Measurements from ENCODE around the gene LRRC10. TPM values are rescaled to one million over a fixed set of nuclear protein-coding genes. Genes with fewer than 3 reads are reported as not detected.

The LRRC10 gene, protein sequence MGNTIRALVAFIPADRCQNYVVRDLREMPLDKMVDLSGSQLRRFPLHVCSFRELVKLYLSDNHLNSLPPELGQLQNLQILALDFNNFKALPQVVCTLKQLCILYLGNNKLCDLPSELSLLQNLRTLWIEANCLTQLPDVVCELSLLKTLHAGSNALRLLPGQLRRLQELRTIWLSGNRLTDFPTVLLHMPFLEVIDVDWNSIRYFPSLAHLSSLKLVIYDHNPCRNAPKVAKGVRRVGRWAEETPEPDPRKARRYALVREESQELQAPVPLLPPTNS
- total RNA-seq = not detected in 2 replicates

- DNase-seq (ENCODE audit: extremely low read depth, low read depth, low spot score) = no peak
These were observed at the start of gene LRRC10 for GRCh38 chr12:69610729-69611128. Gene LRRC10 (minus strand): TSS chr12:69610907. CDS start chr12:69610838, 69 bp downstream.

GRCh38 chr12:69660164-69660863 is 49.6 kb upstream of the LRRC10 start:
- no peak for DNase-seq (ENCODE audit: extremely low read depth, low read depth, low spot score)

DNA sequence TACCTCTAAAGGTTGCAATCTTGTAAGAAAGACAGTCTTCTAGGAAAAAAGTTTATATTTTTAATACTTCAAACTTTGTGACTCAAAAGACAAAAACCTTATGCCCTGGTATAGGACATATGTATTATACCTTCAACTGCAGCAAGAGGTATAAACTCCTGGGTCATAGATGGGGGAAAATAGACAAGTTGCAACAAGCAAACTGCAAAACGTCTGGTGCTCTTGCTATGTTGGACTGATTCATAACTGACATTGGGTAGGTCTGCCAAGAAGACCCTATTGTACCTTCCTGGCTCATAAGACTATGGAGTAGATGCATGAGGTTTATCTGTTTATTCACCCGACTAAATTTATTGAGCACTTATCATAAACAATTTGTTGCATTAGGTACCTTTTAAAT is 47.5 kb upstream of the LRRC10 start:
- no peak for DNase-seq (ENCODE audit: extremely low read depth, low read depth, low spot score)

DNA sequence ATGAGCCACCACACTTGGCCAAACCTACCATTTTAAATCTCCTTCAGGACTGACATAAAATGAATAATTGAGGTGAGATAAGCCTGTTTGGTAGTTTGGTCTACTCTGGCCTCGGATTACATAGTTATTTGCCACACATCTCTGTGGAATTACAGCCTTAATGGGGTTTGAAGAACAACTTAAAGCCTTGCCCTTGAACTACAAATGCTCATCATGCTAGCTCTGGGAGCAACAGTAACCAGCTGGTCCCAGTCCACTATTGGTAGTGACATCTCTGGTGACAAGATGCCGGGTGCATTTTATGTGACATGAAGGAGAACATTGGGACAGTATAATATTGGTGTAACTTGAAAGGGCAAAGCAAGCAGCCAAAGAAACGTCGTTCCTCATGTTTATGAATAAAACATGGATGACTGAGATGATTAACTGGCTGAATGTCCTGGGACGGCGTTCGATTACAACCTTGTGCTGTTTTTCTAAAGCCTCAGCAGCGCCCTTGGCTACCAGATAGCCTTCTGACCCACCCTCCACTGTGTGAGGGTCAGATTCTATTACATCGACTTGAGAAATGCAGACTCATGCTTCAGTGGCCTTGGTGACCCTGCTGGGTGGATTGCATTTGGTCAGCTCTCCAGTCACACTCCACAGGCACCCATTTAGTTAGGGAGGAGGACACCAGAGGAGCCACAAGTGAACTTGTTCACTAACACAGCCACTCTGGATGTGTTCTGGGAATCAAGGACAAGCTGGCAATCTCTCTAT is 46.9 kb upstream of the LRRC10 start:
- no peak for DNase-seq (ENCODE audit: extremely low read depth, low read depth, low spot score)

- no peak for DNase-seq (ENCODE audit: extremely low read depth, low read depth, low spot score)
These were observed 45.1 kb upstream of the LRRC10 start for GRCh38 chr12:69655616-69656340.

GRCh38 chr12:69653703-69654102 is 43.0 kb upstream of the LRRC10 start:
- DNase-seq (ENCODE audit: extremely low read depth, low read depth, low spot score) = no peak

DNA sequence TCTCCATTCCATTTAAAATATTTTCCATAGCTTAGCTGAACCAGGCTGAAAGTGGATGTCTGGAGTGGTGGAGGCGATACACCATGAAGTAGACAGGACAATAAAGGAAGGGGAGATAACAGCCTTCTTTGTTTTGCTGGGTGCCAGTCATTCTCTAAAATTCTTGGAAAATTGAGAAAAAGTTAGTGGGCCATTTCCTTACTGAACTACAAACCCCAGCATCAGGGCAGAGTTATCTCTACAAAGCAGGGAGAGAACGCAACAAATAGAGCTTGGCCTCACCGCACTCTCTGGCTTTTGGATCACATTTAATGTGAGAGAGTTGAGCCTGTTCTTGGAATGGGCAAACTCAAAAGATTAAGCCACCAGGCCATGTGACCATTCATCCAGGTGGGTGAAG is 41.2 kb upstream of the LRRC10 start:
- no peak for DNase-seq (ENCODE audit: extremely low read depth, low read depth, low spot score)

GRCh38 chr12:69649529-69649928 is 38.8 kb upstream of the LRRC10 start:
- no peak for DNase-seq (ENCODE audit: extremely low read depth, low read depth, low spot score)

DNA sequence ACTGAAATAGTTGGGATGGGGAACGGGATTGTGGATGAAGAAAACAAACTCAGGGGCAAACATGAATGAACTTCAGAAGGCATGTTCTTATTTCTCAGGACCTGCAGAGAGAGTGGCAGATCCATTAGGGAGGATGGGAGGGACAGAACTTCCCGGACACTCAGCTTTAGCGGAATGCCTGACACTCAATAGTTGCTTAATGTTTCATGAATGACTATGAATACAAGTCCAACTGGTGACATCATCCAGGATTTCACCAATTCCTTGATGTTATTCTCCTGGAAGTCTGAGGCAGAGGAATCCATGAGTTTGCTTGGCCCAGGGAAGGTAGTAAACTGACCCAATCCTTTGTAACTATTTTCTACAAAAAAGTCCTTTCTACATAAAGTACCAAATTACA is 37.8 kb upstream of the LRRC10 start:
- no peak for DNase-seq (ENCODE audit: extremely low read depth, low read depth, low spot score)

GRCh38 chr12:69647178-69647577 is 36.5 kb upstream of the LRRC10 start:
- DNase-seq (ENCODE audit: extremely low read depth, low read depth, low spot score) = no peak

GRCh38 chr12:69645031-69645430 is 34.3 kb upstream of the LRRC10 start:
- DNase-seq (ENCODE audit: extremely low read depth, low read depth, low spot score) = no peak

- no peak for DNase-seq (ENCODE audit: extremely low read depth, low read depth, low spot score)
These were observed 33.8 kb upstream of the LRRC10 start for GRCh38 chr12:69644511-69644910.

DNA sequence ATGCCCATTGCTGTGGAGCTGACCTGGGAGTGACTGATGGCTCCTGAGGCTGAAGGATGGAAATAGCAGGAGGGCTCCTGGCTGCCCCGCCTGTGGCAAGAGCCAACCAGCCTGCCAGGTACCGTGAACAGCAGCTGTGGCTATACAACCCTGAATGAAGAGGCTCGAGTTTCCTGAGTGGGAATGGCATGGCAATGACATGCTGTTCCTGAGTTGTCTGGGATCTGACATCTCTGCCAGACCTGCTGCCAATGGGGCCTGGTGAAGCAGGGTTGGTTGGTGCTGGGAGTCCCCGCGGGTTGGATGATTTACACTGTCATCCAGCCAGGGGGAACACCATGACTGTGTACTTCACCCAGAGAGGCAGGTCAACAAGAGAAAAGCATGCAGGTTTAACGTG is 31.8 kb upstream of the LRRC10 start:
- DNase-seq (ENCODE audit: extremely low read depth, low read depth, low spot score) = no peak

- DNase-seq (ENCODE audit: extremely low read depth, low read depth, low spot score) = no peak
These were observed 30.8 kb upstream of the LRRC10 start for GRCh38 chr12:69641546-69641945.

DNA sequence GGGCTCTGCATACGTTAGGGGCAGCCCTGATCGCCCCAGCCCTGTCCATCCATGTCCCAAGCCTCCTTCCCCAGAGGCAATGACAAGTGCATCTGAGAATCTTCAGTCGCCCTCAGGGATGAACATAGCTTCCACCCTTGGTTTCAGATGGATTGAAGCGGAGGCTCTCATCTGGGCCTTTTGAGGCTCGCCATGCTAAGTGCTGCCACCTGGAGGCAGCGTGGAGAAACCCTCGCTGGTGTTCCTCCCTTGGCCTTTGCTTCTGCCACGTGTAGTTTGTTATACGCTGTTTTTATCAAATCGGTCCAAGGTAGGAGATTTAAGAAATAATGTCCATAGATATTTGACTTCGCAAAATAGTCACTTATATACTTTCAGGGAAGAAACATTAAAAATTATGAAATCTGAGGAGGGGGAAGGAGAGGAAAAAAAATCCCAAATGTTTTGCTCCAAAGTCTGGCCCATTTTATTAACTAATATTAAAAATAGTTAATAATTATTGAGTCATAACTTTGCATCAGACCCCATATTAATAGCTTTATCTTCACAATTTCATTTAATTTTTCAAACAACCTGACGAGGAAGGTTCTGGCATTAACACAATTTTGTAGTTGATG is 28.8 kb upstream of the LRRC10 start:
- DNase-seq (ENCODE audit: extremely low read depth, low read depth, low spot score) = no peak

GRCh38 chr12:69633061-69633460 is 22.4 kb upstream of the LRRC10 start:
- DNase-seq (ENCODE audit: extremely low read depth, low read depth, low spot score) = no peak

DNA sequence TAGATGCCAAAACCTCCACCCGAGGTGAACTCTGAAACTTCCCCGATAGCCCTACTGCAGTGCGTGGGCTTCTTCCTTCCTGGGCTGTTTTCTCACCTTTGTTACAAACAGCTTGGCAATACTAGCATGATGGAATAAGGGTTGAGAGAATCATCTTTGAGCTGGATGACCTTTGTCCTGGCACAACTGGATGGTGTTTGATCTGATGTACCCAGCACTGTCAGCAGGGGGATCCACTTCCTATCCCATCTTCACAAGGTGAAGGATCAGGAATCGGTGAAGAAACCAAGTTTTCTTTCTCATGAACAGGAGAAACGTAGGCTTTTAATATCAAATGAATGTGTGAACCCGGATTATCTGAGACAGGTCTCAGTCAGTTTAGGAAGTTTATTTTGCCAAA is 19.5 kb upstream of the LRRC10 start:
- no peak for DNase-seq (ENCODE audit: extremely low read depth, low read depth, low spot score)

- DNase-seq (ENCODE audit: extremely low read depth, low read depth, low spot score) = no peak
These were observed 16.8 kb upstream of the LRRC10 start for GRCh38 chr12:69627501-69627900.

- no peak for DNase-seq (ENCODE audit: extremely low read depth, low read depth, low spot score)
These were observed 13.3 kb upstream of the LRRC10 start for GRCh38 chr12:69623970-69624369.

DNA sequence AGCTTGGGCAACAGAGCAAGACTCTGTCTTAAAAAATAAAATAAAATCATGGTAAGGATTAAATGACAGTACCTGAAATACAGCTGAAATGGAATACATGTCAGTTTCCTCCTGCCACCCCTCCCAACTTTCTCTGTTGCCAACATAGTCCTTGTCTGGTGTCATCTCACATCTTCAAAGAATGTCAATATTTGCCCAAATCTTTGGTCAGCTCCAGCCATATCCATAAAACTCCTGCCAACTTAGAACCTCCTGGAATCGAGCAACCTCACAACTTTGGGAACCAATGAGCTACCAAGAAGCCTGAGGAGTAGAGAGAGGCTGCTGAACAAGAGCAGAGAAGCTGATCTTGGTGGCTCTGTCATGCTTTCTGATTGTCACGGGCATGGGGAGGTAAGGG is 10.8 kb upstream of the LRRC10 start:
- no peak for DNase-seq (ENCODE audit: extremely low read depth, low read depth, low spot score)

DNA sequence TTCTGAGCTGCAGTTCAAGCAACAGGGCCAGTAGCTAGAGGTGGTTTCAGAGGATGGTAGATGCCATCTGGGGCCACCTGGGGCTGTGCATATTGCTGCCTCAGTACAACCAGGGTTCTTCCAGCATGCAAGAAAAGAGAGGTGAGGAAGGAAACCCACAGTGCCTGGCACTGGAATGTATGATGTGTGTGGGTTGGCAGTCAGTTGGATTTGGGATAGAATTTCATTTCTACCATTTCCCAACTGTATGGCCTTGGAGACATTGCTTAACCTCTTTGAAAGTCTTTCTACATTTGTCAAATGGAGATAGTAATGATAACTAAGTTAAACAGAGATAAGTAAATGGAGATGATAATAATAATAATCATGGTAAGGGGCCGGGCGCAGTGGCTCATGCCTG is 10.2 kb upstream of the LRRC10 start:
- no peak for DNase-seq (ENCODE audit: extremely low read depth, low read depth, low spot score)
